ENCODE data around the gene NXT1.
A peak's percentile ranks its signal among the peaks of the same experiment; 100 is the strongest.

The NXT1 gene

DNA sequence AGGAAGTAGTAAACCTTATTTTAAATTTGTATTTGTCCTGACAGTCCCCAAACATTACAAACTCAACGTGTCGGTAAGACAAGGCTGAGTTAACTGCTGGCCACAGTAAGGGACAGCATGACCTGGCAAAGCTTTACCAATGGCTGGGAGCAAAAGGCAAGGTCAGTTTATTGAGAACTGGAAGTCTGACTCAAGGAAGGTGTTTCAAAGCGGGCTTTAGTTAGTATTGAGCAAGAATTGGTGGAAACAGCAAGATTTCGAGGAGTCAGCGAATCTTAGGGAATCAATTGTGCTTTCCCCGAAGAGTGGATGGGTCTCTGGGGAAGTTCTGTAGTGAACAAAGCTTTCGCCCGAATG, 10.5 kb downstream of the NXT1 start:
- peak; percentile 23 for DNase-seq

DNA sequence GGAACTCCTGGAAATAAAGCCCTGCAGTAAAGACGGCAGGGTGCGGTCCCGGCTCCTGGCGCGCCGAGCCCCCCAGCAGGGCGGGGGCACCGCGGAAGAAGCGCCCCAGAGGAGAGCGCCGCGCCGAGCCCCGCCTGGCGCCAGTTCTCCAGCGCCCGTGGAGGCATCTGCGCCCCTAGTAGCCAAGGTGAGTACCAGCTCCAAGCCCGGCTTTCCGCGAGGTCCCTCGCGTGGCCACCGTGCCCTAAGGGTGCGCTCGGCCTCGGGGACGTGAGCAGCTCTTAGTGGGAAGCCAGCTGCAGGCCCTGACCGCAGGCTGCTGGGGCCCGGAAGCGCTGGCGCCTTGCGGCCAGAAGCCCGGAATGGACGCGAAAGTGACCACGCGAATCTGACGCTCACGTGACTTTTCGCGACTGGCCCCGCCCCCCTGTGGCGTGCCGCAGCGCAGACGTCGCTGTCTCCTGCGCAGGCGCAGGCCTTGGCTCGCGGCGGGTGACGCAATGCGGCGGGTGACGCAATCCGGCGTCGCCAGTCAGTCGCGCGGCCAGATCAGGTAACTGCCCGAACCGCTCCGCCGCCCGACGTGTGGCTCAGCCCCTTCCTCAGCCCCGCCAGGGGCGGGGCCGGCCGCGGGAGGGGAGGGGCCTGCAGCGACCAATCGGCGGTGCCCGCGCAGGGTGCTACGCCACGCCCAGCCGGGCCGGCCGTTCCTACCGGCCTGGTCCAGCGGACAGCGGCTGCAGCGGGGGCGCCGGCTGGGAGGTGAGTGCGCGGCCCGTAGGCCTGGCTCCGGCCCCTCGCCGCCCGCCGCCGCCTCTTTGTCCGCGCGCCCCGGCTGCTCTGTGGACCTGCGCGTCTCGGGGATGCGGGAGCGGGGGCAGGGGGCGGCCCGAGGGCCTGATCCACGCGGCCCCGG, 11.1 kb downstream of the NXT1 start, which contains the start of gene GZF1:
Gene GZF1 (plus strand): TSS at position 707 of the 916 bp plus-strand sequence. CDS start 2,202 bp downstream, outside the sequence.
- peak; percentile 99 for DNase-seq

DNA sequence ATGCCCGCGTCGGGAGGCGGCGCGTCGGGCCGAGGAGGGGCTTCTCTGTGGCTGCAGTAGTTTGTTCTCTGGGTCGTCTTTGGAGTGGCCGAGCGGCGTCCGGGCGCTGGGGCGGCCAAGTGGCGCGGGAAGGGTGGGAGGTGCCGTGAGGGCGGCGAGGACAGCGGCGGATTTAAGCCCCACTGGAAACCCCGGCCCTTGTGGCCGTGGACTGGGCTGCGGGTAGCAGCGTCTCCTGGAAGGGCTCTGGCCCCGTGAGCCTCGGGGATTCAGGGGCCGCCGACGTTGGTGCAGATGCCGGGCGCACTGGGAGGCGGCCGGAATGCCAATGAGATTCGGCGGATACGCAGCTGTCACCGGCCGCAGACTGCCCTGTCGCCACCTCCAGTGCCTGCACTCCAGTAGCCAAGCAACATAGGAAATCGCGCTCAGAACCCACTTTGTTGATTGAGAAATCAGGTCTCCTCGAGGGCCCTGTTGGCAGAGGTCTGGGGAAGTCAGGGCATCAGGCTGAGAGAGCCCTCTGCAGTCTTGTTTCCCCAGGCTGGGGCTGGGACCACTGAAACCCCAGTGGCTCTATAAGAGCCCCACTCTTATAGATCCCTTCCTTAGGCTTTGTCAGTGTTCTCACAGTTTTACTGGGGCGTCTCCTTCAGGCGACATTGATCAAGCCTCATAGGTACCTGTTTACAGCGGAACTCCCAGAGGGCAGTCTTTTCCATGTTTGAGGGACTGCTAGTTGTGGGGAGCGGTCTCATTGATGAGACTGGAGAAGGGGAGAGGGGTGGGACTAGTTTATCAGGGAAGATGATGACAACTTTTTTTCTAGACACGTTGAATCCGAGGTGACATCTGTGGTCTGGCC, 12.0 kb downstream of the NXT1 start:
- DNase-seq: peak; percentile 55

DNA sequence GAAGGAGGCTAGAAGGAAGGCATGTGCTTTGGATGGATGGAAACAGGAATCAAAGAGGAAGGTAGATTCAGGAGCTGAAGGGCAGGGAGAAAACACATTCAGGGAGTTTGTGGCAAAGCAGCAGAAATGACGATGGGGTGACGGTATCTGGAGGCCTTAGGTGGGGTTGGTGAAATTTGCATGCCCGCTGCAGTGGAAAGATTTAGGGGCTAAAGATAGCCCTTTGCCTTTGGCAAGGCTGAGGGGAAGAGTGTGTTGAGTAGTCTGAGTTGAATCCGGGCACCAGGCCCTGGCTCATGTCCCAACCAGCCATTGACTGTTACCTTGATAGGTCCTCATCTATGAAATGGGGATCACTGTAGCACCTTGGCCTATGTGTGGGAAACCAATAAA, 12.7 kb downstream of the NXT1 start:
- no peak for DNase-seq

DNA sequence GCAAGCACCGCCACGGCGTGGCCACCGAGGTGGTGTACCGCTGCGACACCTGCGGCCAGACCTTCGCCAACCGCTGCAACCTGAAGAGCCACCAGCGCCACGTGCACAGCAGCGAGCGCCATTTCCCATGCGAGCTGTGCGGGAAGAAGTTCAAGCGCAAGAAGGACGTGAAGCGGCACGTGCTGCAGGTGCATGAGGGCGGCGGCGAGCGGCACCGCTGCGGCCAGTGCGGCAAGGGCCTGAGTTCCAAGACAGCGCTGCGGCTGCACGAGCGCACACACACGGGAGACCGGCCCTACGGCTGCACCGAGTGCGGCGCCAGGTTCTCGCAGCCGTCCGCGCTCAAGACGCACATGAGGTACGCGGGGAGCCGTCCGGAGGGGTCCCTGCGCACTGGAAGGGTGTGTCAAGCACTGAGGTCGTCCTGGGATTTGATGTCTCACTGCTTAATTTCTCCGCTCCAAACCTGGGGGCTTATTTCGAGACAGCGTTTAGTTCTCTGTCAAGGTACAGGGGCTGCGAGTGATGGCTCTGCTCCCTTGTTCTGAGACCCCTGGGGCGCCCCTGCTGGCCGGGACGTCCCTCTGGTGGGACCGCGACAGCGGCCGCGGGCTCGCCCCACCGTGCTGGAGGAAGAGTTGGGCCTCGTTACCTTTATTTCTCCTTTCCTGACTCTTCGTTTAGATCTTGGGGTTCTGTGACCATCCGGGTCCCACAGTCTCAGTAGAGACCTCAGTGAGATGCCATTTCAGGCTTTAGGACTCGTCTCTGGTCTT, 15.0 kb downstream of the NXT1 start:
- DNase-seq: no peak

DNA sequence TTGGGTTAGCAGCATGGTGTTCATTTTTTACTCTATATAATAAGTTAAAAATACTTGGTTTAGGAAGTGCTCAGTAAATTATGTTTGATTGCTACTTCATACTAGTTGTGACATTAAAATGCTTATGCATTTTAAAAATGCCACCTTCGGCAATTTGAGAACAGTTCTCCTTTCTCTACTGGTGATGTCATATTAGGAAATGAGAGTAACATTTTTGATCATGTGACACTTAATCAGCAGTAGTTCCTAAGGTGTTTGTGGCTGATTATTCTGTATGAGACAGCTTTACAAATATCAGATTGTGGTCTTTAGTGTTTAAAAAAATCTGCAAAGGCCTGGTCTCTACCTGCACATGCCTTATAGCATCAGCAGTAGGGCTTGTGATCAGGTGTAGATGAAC, 15.8 kb downstream of the NXT1 start:
- DNase-seq: peak; percentile 32

DNA sequence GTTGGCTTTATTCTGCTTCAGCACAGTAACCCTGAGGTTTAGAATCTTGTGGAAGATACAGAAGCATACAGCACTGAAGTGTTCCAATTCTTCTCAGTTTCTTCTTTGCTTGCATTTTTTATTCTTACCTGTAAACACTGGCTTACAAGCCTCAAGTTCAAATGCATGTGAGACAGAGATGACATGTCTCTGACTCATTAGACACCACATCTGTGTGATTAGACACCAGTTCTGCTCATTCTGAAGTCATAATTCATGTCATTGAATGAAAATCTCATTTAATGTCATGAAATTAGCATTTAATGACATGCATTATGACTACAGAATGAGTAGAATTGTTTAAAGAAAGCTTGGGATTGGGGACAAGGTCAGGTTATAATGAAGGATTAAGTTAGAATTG, 17.2 kb downstream of the NXT1 start:
- DNase-seq: no peak

DNA sequence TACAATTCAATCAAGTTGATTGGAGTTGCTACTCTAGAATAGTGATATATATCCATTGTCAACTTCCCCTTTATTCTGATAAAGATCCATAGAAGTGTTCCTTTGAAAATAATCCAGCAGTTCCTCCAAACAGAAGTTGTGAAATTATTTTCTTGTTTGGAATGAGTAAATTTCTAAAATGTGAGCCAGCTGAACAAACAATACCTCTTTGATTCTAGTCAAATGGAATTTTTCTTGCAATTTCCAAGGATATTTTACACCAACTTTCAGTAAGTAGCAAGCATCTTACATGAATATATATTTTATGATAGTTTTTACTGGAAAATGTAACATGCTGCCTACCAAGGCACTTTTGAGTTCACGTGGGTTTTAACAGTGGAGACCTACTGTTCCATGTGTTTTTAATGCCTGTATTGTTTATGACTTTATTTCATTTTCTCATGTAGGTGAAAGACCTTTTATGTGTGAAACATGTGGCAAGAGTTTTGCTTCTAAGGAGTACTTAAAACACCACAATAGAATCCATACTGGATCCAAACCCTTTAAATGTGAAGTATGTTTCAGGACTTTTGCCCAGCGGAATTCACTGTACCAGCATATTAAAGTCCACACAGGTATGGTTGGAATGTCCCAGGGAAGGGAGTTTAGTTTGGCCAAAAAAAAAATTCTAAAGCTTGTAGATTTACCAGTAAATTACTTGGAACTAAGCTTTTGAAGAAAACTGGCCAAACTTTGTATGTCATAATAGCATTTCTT, 17.9 kb downstream of the NXT1 start:
- DNase-seq: no peak

DNA sequence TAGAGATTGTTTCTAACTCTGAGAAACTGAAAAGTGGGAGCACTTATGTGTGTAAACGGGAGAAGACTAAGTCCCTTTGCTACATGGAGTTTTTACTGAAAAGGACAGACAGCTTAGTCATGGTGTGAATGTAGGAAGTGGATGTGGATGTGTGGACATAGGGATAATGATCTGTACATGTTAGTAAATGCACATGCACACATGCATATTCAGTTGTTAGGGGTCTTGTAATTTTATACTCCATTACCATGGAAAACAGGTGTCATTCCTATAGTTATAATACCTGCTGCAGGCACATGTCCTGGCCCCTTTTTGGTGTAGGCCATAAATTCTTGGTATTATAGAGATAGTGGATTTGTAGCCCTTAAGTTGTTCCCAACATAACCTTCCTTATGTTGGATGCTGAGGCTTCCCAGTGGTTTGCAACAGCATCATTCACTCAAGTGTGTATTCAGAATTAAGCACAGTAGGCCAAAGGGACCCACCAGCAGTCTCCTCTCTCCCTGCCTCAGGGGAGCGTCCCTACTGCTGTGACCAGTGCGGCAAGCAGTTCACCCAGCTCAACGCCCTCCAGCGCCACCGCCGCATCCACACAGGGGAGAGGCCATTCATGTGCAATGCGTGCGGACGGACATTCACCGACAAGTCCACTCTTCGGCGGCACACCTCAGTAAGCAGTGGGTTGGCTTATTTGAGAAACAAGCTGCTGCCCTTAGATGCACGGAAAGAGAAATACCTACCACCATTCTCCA, 18.7 kb downstream of the NXT1 start:
- DNase-seq: no peak

DNA sequence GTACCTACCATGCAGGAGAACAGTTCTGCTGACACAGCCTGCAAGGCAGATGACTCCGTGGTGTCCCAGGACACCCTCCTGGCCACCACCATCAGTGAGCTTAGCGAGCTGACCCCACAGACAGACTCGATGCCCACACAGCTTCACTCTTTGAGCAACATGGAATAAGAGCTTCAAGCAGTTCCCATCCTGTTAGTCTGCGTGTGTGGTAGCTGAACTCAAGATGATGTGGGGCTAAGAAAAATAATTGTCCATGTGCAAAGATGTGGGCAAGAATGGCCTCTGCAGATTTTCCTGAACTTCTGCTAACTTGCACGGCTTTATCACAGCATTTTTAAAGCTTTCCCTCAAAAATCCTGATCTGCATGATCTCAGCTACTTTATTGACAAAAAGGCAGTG, 19.7 kb downstream of the NXT1 start:
- no peak for DNase-seq

DNA sequence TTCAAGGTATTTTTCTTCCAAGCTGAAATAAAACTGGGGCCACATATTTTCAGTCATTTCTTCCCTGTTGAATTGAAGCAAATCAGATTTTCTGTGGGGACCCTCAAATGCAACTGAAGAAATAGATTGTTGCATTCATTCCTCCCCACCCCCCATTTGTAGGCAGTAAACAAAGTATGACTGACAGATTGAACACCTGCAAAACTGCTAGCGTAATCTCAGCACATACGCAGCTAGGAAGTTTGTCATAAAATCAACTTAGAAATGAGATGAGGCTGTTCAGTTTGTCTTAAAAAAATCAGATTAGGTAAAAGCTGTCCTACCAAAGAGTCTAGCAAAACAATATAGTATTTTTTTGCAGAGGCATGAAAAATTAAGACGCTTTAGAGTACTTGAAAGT, 20.3 kb downstream of the NXT1 start:
- DNase-seq: no peak

DNA sequence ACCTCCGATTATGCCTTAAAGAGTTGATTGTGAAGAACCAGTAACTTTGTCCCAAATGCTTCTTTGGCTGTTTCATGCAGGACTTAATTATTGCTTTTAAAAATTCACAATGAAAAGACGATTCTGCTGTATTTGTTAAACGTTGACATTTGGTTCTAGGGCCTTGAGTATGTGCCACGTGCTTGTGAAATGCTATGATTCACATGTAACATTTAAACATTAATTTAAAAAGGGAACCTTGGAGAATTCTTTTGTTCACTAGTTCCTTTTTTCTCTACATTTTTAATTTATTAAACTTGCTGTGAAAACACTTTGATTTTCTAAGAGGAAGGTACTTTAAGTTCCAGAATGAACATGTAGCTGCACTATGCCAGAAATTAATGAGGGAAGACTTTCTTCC, 20.9 kb downstream of the NXT1 start:
- no peak for DNase-seq

DNA sequence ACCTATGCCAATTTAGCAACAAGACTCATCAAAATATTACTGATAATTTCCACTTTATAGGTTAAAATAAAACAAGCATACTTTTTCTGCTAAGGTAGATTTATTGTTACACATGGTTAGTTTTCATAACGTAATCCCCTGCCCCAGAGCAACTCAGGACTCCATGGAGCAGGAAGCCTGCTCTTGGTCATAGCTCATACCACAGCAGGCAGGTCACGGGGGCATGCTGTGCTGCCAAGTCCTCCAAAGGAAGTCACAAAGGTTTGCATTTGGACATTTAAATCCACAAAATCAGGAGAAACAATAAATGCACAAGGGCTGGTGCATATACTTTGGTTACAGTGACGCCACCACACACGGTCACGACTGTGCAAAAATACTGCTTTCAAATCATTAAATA, 23.9 kb downstream of the NXT1 start:
- DNase-seq: no peak

DNA sequence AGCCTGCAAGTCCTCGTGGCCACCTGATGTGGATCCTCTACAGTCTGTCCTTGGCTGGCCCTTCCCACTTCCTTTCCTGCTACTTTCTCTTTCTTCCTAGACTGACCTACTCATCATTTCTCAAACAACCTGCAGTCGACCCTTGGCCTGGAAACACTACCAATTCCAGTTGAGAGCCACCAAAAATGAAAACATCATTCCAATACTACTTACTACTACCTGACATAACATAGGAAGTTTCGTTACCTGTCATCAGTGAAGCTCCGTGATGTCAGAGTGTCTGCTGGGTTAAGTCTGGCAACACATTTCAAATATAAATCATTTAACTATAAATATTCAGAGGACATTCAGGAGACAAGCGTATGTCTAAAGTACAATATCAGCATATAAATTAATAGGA, 25.2 kb downstream of the NXT1 start:
- no peak for DNase-seq

DNA sequence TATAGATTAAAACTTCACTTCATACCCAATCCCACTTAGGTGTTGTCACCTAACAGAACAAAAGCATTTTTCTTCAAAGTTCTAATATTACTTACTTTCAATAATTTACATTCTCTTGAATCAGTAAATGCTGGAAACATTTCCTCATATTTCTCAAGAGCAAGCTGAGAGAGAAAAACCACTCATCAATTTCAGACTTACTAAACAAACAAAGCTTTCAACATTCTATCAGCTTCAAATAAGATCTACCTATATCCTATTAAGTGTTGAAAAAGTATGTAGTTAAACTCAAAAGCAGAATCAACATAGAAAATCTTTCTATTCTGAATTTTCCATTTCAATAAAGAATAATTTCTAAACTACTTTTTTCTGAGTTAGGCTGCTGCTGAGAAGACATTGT, 29.2 kb downstream of the NXT1 start:
- DNase-seq: no peak

DNA sequence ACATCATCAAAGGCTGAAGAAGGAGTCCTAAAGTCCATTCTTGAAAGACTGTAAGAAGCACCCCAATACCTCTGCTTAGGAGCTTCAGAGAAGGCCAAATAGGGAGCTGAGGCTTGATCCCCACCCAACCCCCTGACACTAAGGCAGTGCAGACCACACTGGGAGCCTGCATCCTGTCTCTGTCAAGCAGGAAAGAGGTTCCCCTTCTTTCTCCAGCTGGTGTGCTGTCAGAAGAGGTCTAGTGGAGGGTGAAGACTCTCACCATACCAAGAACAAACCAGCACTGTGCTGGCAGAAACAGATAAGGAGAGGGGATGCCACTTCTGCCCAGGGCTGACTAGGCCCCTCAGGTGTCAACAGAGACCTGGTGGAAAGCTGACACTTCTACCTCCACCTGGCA, 31.3 kb downstream of the NXT1 start:
- no peak for DNase-seq

DNA sequence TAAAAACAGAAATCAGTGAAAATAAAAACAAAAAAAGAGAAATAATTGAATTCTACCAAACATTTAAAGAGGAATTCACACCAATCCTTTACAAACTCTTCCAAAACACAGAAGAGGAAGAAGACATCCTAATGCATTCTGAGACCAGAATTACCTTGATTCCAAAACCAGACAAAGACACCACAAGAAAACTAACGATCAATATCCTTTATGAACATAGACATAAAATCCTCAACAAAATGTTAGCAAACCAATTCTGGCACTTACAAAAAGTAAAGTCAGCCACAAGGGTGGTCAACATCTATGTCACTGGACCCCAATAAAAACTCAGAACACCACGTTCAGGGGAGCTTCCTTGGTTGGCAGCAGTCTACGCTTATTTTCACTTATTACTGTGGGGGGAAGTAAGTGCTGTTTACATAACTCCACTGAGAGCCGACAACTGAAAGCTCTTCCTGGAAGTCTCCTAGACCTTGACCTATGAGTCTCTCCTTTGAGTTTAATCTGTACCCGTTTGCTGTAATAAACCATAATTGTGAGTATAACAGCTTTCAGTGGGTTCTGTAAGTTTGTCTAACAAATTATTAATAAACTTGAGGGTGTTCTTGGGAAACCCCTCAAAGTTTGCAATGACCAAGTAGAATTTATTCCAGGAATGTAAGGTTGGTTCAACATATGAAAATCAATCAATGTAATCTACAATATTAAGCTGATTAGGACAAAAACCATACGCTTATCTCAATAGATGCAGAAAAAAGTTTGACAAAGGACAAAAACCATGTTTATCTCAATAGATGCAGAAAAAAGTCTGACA, 35.9 kb downstream of the NXT1 start:
- no peak for DNase-seq

DNA sequence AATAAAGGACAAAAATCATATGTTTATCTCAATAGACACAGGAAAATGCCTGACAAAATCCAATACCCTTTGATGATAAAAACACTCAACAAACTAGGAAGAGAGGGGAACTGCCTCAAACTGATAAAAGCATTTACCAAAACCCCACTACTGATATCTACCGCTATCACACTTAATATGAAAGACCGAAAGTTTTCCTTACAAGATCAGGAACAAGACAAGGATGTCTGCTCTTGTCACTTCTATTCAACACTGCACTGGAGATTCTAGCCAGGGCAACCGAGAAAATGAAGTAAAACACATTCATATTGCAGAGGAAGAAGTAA, 36.5 kb downstream of the NXT1 start:
- DNase-seq: no peak

DNA sequence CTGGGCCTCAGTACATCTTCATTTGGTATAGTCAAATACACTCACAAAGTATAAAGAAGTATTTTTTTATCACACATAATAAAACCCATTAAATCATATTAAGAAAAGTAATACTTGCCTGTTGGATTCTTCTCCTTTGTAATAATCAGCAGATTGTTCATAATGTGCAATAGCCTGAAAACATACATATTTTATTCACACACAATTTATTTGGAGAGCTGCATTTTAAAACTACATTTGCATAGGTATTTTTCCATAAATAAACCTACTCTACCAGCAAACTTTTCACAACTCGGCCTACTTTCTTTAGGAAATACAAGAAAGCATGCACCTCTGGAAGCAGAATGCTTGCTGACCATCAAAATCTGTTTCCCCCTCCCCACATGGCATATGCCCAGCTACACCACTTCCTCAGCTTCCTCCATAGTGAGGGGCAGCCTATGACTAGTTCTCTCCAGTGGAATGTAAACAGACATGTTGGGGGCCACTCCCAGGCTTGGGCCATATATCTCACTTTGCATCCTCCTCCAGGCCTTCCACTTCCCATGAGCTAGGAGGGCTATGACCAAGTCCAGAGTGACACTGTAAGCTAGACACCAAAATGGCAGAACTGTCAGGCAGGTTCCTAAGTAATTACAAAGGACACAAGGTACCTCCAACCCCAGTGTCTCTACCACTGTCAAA, 39.6 kb downstream of the NXT1 start:
- no peak for DNase-seq

DNA sequence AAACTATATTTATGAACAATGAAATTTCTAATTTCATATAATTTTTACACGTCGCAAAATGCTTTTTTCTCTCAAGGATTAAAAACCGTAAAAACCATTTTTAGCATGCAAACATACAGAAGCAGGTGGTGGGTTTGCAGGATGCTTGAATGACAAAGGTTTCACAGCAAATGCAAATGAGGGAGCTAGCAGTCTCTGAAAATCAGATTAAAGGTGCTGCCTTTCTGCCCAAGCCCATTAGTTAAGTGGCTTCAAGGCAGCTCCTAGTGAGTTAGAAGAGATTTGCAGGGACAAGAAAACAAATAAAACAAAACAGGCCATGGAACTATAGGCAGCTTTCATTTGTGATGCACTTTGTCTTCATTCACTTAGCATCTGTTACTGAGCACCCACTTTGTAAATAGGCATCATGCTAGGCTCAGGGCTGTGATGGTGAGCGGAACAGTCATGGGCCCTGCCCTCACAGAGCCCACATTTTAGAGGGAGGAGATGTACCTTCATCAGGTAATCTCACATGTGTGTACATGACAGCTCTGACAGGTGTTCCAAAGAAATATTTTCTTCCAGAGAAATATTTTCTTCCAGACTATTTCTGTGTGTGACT, 41.2 kb downstream of the NXT1 start:
- DNase-seq: no peak
